ENCODE data around the gene SPTBN2.

The SPTBN2 gene

DNA sequence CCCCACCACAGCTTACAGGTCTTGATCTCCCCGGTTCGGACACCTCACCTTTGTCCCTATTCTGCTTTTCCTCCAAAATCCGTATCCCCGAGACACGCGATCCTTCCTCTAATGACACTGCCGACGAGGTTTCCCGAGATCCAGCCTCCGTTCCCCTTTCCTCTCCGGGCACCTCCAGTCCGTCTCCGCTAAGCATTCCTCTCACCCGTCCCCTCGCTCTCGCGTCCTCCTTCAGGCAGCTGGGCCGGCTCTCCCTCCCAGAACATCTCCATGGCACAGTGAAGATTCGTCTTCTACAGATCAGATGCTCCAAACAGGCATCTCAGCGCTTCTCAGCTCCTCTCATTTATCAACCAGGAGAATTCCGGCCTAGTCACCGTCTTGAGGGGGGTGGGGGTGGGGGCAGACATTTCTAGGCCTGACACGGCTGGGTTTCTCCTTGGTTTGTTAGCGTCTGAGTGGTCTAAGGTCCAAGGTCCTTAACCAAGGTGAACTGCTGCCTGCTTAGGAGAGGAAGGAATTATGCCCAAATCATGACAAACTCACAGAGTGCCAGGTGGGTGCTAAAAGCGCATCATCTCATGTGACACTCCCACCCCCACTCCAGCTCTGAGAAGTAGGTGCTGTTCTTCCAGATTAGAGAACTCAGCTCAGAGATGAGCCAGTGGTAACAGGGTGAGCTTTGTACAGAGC is at the start of gene SPTBN2:
SPTBN2 (minus strand) TSS at position 524 of the 693 bp plus-strand sequence. CDS start 7,976 bp downstream, outside the sequence.
- no peak for DNase-seq
- no peak for TF ChIP-seq GATA1 (IDR thresholded peaks at IDR 0.05; ENCODE audit: low read depth, low read length)
- TF ChIP-seq POLR2A (IDR thresholded peaks at IDR 0.05; ENCODE audit: low read length), result no peak

DNA sequence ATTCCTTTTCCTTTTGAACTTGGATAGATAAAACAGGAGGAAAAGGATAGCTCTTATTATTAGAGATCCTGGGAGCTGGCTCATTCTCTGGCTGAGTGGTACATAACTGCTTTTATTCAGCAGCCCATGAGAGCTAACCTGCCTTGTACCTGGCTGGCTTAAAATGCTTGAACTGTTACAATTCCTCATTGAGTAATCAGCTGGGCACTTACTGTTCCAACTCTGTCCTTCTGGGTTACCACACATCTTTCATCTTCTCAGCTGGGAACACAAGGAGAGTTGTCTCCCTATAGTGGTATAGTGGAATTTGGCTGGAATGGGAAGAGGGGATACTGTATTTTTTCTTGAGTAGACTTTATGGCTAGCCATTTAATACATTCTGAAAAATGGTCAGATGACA is 39.8 kb upstream of the SPTBN2 start:
- TF ChIP-seq POLR2A (IDR thresholded peaks at IDR 0.05; ENCODE audit: low read length), result no peak
- TF ChIP-seq GATA1 (IDR thresholded peaks at IDR 0.05; ENCODE audit: low read depth, low read length), result no peak
- DNase-seq, result no peak

DNA sequence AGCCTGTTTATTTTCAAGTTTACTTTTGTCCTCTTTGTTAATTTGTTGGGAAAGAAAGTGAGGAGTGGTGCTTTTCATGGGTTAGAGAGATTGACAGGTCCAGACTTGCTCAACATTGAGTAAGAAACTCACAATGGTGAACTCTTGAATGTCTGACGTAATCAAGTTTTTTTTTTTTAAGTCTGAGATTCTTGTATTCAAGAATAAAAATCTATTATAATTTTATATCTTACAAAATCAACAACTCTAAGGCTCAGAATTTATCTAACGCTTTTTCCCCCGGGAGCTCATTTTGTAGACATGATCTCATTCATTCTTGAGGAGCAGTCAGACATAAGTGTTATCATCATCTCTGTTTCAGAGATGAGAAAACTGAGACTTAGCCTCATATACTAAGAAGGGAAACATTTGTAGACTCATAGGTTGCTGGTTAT is 39.1 kb upstream of the SPTBN2 start:
- DNase-seq, result no peak
- no peak for TF ChIP-seq POLR2A (IDR thresholded peaks at IDR 0.05; ENCODE audit: low read length)
- TF ChIP-seq GATA1 (IDR thresholded peaks at IDR 0.05; ENCODE audit: low read depth, low read length), result no peak

DNA sequence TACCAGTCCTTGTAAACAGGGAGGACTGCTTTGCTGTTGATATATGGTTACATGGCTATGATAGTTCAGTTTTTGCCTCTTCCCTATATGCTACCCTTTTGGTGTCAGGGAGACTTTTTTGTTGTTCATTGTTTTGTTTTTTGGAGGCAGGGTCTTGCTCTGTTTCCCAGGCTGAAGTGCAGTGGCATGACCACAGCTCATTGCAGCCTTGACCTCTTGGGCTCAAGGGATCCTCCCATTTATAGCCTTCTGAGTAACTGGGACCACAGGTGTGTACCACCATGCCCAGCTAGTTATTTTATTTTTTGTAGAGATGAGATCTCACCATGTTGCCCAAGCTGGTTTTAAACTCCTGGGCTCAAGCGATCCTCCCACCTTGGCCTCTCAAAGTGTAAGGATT is 38.6 kb upstream of the SPTBN2 start:
- no peak for DNase-seq
- no peak for TF ChIP-seq POLR2A (IDR thresholded peaks at IDR 0.05; ENCODE audit: low read length)
- TF ChIP-seq GATA1 (IDR thresholded peaks at IDR 0.05; ENCODE audit: low read depth, low read length), result no peak

DNA sequence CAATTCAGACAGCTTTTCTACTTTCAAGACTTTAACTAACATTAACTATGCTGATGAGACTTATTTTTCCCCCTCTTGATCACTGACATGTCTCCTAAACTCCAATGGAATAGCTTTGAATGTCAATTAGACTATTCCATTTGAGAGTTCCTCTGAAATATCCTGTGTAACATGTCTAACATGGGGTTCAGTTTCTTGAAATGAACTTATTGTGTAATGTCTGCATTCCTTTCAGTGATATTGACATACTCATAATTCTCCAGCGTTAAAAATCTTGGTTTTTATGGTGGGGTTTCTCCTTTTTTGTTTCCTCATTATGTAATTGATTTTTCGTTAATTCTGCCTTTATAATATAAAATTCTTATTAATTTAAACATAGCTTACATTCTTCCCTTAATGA is 37.7 kb upstream of the SPTBN2 start:
- TF ChIP-seq GATA1 (IDR thresholded peaks at IDR 0.05; ENCODE audit: low read depth, low read length) (no peak), POLR2A (IDR thresholded peaks at IDR 0.05; ENCODE audit: low read length) (no peak)
- no peak for DNase-seq

DNA sequence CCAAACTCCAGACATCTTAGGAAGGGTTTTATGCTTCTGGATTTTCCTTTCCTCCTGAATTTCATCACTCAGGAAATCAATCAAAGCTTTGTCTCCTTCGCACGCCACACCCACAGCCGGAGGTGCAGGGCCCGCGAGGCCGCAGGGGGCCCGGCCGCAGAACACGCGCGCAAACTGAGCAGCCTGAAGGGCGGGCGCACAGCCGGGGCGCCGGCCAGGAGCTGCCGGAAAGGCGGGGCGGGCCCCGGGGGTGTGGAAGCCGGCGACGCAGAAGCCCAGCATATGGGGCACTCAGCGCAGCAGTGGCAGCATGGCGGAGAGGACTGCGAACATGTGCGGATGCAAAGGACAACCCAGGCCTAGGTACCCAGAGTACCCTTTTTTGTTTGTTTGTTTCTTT is 33.1 kb upstream of the SPTBN2 start:
- TF ChIP-seq POLR2A (IDR thresholded peaks at IDR 0.05; ENCODE audit: low read length), result no peak
- TF ChIP-seq GATA1 (IDR thresholded peaks at IDR 0.05; ENCODE audit: low read depth, low read length), result no peak

DNA sequence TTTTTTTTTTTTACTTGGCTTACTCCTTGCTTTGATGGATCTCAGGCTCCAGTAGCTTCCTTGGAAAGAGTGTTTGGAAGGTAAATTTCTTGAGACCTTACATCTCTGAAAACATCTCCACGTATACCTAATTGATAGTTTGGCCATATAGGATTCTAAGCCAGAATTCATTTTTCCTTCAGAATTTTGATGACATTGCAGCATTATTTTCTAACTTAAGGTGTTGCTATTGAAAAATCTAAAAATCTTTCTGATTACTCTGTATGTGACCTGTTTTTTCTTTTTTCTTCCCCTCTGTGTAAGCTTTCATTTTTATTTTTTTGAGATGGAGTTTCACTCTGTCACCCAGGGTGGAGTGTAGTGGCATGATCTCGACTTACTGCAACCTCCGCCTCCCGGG is 23.1 kb upstream of the SPTBN2 start:
- no peak for TF ChIP-seq POLR2A (IDR thresholded peaks at IDR 0.05; ENCODE audit: low read length)
- no peak for TF ChIP-seq GATA1 (IDR thresholded peaks at IDR 0.05; ENCODE audit: low read depth, low read length)
- DNase-seq, result no peak

More for the DNA sequence above, 33.1 kb upstream of the SPTBN2 start:
- DNase-seq, result no peak

DNA sequence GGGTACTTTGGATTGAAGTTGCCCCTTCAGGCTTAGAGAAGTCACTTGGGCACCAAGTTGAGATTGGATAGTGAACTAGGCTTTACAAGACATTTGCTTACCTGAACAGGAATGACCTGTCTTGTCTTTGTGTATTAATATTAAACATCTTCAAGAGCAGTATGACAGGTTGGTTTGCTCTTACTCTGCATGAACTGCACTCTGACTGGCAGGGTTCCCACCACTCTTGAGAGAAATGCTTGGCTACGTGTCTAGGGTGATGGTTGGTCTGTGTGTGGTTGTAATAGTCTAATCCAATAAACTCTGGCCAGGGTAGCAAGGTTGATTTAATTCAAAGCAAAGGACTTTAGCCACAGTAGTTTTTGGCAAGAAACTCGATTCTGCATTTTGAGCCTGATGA is 20.1 kb upstream of the SPTBN2 start:
- no peak for DNase-seq

DNA sequence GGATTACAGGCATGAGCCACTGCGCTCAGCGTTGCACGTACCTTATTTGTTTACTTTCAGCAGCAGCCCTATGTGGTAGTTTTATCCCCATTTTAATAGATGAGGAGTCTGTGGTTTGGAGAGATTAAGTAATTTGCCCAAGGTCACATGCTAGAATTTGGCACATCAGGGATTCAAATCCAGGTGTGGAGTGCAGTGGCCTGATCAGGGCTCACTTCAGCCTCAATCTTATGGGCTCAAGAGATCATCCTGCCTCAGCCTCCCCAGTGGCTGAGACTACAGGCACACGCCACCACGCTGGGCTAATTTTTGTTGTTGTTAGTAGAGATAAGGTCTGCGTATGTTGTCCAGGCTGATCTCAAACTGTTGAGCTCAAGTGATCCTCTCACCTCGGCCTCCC is 18.5 kb upstream of the SPTBN2 start:
- no peak for DNase-seq
- TF ChIP-seq POLR2A (IDR thresholded peaks at IDR 0.05; ENCODE audit: low read length) (no peak), GATA1 (IDR thresholded peaks at IDR 0.05; ENCODE audit: low read depth, low read length) (no peak)

More for the DNA sequence above, 20.1 kb upstream of the SPTBN2 start:
- TF ChIP-seq POLR2A (IDR thresholded peaks at IDR 0.05; ENCODE audit: low read length), result no peak
- TF ChIP-seq GATA1 (IDR thresholded peaks at IDR 0.05; ENCODE audit: low read depth, low read length), result no peak

DNA sequence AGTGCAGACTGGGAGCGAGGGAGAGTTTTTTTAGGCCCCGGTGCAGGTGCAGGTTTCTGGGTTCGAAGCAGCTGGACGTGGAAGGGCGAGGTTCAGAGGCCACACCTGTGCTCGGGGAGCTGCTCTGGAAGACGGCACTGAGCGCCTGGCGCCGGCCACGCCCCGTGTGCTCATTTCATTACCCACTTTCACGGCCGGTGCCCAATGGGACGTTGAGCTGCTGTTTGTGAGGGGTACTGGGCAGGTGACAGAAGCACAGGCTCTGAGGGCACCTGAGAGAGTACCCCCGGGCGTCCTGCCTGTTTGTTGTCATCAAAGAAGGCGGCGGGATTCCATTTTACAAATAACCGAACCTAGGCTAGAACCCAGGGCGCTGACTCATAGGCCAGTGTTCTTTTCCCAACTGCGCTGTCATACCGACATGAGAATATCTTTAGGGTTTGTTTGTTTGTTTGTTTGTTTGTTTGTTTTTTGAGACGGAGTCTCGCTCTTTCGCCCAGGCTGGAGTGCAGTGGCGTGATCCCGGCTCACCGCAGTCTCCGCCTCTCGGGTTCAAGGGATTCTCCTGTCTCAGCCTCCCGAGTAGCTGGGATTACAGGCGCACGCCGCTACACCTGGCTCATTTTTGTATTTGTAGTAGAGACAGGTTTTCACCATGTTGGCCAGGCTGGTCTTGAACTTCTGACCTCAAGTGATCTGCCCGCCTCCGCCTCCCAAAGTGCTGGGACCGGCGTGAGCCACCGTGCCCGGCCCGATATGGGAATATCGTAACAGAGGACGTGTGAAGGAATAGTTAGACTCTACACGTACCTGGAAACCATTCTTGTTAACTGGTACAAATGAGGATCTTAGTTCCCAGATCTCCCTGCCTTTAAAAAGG is 16.6 kb upstream of the SPTBN2 start:
- TF ChIP-seq GATA1 (IDR thresholded peaks at IDR 0.05; ENCODE audit: low read depth, low read length) (no peak), POLR2A (IDR thresholded peaks at IDR 0.05; ENCODE audit: low read length) (no peak)
- DNase-seq, result peak in 1 of 2 experiments; percentile 29

DNA sequence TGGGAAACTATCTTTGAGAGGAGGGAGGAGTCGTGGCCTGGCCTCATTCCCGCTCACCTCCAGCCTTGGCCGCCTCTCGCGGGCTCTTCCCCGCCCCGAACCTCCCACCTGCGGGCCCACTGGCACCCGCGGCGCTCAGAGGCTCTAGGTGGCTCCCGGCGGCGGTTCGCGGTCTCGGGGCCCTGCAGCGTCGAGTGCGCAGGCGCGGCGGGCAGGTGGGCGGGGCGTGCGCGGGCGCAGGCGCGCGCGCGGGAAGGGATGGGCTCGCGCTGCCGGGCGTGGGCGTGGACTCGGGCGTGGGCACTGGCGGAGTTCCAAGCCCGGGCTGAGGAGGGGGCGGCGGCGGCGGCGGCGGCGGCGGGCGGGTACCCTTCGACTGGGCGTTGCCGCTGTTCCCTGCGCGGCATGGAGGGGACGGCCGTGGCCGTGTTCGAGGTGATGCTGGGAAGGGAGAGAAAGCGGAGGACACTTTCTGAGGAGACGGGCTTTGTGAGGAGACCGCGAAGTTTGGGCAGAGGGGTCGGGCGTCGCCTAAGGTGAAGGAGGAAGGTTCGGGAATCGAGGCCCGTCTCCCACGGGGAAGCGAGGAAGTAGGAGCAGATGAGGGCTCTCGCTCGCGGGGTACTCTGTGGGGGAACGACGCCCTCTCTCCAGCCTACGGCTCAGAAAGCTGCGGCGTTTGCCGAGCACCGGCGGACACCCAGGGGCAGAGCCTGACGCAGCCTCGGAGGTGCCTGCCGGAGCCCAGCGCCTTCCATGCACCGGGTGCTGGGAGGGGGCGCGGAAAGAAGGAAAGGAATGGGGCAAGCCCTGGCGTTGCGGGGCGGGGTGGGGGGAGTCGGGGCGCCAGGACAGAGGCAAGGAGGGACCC is 15.7 kb upstream of the SPTBN2 start:
- DNase-seq, result peak; percentile 85 to 93
- TF ChIP-seq GATA1 (IDR thresholded peaks at IDR 0.05; ENCODE audit: low read depth, low read length) (no peak), POLR2A (IDR thresholded peaks at IDR 0.05; ENCODE audit: low read length) (peak; percentile 81)

DNA sequence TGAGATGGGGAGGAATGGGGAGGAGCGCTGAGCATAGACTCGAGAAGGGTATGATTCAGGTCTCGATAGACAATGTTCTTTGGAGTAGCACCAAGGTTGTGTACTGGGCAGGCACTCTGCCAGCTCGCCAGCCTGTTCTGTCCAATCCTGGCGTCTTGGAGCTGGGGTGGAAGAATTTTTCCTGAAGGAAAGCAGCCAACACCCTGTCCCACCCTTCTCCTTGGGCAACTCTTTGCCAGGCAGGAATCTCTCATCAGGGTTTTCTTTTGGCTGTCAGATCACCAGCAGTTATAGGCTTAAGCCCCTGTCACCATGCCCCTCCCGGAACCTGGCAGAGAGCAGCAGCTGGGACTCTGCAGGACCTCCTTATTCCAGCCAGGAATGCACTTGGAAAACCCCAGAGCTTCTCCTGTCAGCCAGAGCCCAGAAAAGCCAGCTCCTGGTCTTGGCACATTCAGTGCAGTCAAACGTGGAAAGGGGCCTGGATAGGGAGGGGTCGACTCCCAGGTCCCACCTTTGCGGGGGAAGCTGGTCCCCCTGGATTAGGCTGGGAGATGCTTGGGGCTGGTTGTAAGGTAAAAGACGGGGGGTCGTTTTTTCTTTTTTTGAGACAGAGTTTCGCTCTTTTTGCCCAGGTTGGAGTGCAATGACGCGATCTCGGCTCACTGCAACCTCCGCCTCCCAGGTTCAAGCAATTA is 14.4 kb upstream of the SPTBN2 start:
- no peak for DNase-seq
- TF ChIP-seq POLR2A (IDR thresholded peaks at IDR 0.05; ENCODE audit: low read length), result no peak
- TF ChIP-seq GATA1 (IDR thresholded peaks at IDR 0.05; ENCODE audit: low read depth, low read length), result no peak

DNA sequence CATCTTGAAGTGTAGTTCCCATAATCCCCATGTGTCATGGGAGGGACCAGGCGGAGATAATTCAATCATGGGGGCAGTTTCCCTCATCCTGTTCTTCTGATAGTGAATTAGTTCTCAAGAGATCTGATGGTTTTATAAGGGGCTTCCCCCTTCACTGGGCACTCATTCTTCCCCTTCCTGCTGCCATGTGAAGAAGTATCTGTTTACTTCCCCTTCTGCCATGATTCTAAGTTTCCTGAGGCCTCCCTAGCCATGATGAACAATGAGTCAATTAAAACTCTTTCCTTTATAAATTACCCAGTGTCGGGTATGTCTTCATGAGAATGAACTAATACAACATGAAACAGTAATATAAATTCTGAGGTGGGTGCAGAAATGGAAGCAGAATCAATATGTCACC is 12.1 kb upstream of the SPTBN2 start:
- no peak for DNase-seq
- TF ChIP-seq POLR2A (IDR thresholded peaks at IDR 0.05; ENCODE audit: low read length), result no peak
- TF ChIP-seq GATA1 (IDR thresholded peaks at IDR 0.05; ENCODE audit: low read depth, low read length), result no peak
